Testis (tissue), 2 donors: Measurements from ENCODE around the gene SPTBN4.

Source experiments
- POLR2A ChIP-seq: fragments of 450-650 bp; IDR thresholded peaks from one replicate; pipeline ENCODE4 v1.6.1; 2017; ENCODE audit warnings: antibody characterized with exemption, mild to moderate bottlenecking, moderate library complexity
- TF ChIP-seq, protein P1 (sequence below), 3 experiments: fragments of 450-650 bp in 2 of 3; fragments of 200-600 bp in 1 of 3; sonication (generic) in 1 of 3; IDR thresholded peaks; one replicate each; pipeline ENCODE4 v1.5.1; 2016 to 2019; ENCODE audit warnings: antibody characterized with exemption in 3 of 3, mild to moderate bottlenecking in 2 of 3, moderate library complexity in 1 of 3

DNA sequence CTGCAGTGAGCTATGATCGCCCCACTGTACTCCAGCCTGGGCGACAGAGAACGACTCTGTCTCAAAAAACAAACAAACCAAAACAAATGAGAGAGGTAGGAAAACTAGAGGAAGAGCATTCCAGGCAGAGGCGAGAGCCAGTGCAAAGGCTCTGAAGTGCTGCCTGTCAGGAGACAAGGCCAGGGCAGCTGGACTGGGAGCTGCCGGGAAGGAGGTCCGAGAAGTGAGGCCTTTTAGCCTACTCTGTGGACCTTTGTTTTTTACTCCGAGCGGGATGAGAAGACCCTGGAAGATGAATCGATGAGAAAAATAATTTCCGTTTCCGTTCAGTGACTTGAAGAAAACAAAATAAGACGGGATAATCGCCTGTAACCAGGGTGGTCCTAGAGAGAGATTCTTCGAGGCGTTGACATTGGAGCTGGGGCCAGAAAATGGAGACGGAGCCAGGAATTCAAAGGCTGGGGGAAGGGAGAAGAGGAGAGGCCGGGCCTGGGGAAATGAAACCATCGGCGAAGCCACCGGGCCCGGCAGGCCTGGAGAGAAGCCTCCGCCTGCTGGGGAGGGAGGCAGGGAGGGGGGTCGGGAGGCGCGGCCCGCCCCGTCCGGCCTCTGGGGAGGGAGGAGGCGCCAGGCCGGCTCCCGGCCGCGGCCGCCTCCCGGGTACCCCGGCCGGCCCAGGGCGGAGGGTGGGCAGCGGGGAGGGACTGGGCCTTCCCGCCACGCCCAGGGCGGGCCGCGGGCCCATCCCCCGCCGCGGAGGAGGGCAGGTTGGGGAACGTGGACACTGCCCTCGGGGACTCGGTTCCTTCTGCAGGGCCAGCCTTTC, 33.2 kb upstream of the SPTBN4 start:
- TF ChIP-seq, protein P1, sequence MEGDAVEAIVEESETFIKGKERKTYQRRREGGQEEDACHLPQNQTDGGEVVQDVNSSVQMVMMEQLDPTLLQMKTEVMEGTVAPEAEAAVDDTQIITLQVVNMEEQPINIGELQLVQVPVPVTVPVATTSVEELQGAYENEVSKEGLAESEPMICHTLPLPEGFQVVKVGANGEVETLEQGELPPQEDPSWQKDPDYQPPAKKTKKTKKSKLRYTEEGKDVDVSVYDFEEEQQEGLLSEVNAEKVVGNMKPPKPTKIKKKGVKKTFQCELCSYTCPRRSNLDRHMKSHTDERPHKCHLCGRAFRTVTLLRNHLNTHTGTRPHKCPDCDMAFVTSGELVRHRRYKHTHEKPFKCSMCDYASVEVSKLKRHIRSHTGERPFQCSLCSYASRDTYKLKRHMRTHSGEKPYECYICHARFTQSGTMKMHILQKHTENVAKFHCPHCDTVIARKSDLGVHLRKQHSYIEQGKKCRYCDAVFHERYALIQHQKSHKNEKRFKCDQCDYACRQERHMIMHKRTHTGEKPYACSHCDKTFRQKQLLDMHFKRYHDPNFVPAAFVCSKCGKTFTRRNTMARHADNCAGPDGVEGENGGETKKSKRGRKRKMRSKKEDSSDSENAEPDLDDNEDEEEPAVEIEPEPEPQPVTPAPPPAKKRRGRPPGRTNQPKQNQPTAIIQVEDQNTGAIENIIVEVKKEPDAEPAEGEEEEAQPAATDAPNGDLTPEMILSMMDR (IDR thresholded peaks at IDR 0.05) = no peak
- TF ChIP-seq POLR2A = no peak
